ENCODE measurements around the gene ADARB2. TPM values are rescaled to one million over a fixed set of nuclear protein-coding genes. Genes with fewer than 3 reads are reported as not detected.

The ADARB2 gene
- total RNA-seq, 2 experiments from 2014 or later = 2.5 to 3.0 TPM

DNA sequence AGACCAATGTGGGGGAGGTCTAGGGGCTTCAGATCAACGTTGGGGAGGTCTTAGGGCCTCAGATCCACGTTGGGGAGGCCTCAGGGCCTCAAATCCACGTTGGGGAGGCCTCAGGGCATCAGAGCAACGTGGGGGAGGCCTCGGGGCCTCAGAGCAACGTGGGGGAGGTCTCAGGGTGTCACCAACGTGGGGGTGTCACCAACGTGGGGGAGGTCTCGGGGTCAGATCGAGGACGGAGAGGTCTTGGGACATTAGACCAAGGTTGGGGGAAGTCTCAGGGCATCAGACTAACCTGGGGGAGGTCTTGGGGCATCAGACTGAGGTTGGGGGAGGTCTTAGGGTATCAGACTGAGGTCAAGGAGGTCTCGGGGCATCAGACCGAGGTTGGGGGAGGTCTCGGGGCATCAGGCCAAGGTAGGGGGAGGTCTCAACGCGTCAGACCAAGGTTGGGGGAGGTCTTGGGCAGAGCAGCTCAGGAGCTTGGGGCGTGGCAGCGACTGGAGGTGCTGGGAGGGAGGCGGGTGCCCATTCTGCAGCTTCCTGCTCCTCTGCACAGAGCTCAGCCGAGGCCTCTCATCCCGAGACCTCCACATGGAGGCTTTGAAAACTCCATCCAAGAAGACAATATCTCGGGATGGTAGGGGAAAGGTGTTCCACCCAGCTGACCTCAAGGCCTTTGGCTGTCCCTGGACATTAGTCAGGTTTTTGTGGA is 521.3 kb downstream of the ADARB2 start:
- Mint-ChIP-seq H3K36me3 (ENCODE audit: low read depth) (no peaks in the 10 kb centered on the region), H3K4me1 (no peaks in the 10 kb centered on the region), H3K27ac (no peak overlapping the region), H3K4me3 (no peak overlapping the region), H3K27me3 (no peaks in the 10 kb centered on the region), H3K9me3 (no peaks in the 10 kb centered on the region)
- DNase-seq = no peak
- ChIA-PET POLR2A (no interaction called here), CTCF (no interaction called here)

GRCh38 chr10:1214882-1215540 is 522.3 kb downstream of the ADARB2 start:
- H3K36me3 Mint-ChIP-seq (ENCODE audit: low read depth) = no peaks in the 10 kb centered on the region
- H3K9me3 Mint-ChIP-seq = no peaks in the 10 kb centered on the region
- H3K4me3 Mint-ChIP-seq = no peak overlapping the region
- POLR2A ChIA-PET = no interaction called here
- no peak for DNase-seq
- no peak overlapping the region for H3K27ac Mint-ChIP-seq
- CTCF ChIA-PET = no interaction called here
- H3K4me1 Mint-ChIP-seq = no peaks in the 10 kb centered on the region
- H3K27me3 Mint-ChIP-seq = no peaks in the 10 kb centered on the region

DNA sequence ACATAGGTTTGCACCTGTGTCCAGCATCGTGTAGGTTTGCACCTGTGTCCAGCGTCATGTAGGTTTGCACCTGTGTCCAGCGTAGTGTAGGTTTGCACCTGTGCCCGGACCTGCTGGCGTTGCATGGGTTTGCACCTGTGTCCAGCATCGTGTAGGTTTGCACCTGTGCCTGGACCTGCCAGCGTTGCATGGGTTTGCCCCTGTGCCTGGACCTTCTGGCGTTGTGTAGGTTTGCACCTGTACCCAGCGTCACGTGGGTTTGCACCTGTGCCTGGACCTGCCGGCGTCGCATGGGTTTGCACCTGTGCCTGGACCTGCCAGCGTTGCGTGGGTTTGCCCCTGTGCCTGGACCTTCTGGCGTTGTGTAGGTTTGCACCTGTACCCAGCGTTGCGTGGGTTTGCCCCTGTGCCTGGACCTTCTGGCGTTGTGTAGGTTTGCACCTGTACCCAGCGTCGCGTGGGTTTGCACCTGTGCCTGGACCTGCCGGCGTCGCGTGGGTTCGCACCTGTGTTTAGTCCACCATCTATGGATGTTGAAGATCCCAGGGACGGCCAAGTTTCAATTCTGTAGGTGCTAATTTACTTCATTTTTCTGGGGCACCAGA is 523.2 kb downstream of the ADARB2 start:
- H3K27ac Mint-ChIP-seq = no peak overlapping the region
- H3K4me1 Mint-ChIP-seq = peaks cover 4% of the 10 kb centered on the region
- DNase-seq = no peak
- no peaks in the 10 kb centered on the region for H3K27me3 Mint-ChIP-seq
- no peak overlapping the region for H3K4me3 Mint-ChIP-seq
- ChIA-PET POLR2A (no interaction called here), CTCF (no interaction called here)
- no peaks in the 10 kb centered on the region for H3K36me3 Mint-ChIP-seq (ENCODE audit: low read depth)
- no peaks in the 10 kb centered on the region for H3K9me3 Mint-ChIP-seq

DNA sequence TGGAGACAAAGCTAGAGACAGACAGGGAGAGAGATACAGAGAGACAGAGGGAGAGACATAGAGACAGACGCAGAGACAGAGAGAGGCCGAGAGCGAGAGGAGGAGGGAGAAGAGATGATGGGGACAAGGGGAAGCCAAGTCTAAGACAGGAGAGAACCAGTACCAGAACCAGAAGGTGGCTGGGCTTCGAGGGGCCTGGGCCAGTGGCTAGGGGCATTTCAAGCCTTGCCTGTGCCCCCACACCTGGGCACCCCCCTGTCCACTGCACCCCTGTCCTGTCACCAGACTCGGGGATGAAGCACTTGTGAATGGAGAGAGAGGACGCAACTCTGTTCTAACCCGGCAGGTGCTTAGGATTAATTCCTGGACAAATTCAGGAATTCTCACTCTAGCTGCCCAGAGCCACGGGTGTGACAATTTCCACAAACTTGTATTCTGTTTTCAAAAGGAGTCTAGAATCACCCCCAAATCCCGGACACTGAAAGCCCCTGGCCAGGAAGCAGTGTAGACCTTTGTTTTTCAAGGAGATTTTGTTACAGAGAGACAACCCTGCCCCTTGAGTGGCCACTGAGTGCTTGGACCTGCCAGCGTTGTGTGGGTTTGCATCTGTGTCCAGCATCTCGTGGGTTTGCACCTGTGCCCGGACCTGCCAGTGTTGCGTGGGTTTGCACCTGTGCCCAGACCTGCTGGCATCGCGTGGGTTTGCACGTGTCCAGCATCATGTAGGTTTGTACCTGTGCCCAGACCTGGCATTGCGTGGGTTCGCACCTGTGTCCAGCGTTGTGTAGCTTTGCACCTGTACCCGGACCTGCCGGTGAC is 523.9 kb downstream of the ADARB2 start:
- ChIA-PET POLR2A (no interaction called here), CTCF (no interaction called here)
- H3K9me3 Mint-ChIP-seq = no peaks in the 10 kb centered on the region
- H3K36me3 Mint-ChIP-seq (ENCODE audit: low read depth) = no peaks in the 10 kb centered on the region
- H3K27ac Mint-ChIP-seq = no peak overlapping the region
- no peak overlapping the region for H3K4me3 Mint-ChIP-seq
- H3K27me3 Mint-ChIP-seq = no peaks in the 10 kb centered on the region
- no peak for DNase-seq
- peaks cover 4% of the 10 kb centered on the region for H3K4me1 Mint-ChIP-seq

DNA sequence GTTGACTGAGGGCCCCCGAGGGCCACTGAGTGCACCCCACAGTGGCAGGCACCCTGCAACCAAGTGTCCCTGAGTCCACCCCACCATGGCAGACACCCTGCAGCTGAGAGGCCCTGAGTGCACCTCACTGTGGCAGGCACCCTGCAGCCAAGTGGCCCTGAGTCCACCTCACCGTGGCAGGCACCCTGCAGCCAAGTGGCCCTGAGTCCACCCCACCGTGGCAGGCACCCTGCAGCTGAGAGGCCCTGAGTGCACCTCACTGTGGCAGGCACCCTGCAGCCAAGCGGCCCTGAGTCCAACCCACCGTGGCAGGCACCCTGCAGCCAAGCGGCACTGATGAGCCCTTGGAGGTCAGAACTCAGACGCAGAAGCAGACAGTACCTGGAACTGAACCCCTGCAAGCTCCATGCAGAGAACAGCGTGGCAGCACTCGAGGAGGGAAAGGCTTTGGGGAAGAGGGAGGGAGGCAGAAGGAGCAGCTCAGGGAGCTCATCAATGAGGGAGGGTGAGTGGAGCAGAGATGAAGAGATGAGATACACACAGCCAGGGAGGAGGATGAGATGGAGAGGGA is 524.7 kb downstream of the ADARB2 start:
- ChIA-PET CTCF (interaction anchor here (0.6 kb wide), 1 partner anchor 208 kb away, joined by 4 read pairs; no protein-coding TSS in a partner anchor), POLR2A (no interaction called here)
- no peaks in the 10 kb centered on the region for H3K27me3 Mint-ChIP-seq
- peaks cover 4% of the 10 kb centered on the region for H3K4me1 Mint-ChIP-seq
- H3K27ac Mint-ChIP-seq = no peak overlapping the region
- H3K4me3 Mint-ChIP-seq = no peak overlapping the region
- no peak for DNase-seq
- no peaks in the 10 kb centered on the region for H3K9me3 Mint-ChIP-seq
- H3K36me3 Mint-ChIP-seq (ENCODE audit: low read depth) = no peaks in the 10 kb centered on the region

DNA sequence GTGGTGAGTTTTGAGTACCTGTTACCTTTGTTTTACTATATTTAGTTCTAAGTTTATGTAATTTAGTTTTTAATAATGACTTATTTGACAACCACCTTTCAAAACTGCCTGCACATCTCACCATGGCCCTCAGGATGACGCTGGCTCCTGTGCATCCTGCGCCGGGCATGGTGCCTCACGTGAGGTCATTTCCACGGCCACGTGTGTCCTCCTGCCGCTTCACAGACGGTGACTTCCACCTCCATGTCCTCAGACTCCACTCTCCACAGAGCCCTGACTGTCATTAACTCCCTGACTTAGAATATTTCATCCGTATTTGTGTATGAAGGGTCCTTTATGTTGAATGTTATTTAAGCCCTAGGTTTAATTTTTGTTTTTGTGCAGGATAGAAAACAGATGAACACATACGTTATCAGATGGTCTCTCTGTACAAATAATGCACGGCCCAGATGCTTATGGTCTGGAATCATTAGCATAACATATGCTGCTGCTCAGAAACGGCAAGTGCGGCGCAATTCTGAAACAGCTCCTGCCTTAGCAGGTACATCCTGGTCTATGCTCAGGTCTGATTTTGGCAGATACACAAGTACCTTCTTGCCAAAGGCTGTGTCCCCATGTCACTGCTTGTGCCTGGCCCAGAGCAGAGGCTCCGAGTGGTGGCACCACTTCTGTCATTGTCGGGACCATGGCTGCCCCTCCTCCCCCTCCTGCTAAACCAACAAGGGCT is 525.3 kb downstream of the ADARB2 start:
- no peak overlapping the region for H3K4me3 Mint-ChIP-seq
- ChIA-PET CTCF (interaction anchor here (0.6 kb wide), 1 partner anchor 209 kb away, joined by 4 read pairs; no protein-coding TSS in a partner anchor), POLR2A (no interaction called here)
- H3K9me3 Mint-ChIP-seq = no peaks in the 10 kb centered on the region
- H3K36me3 Mint-ChIP-seq (ENCODE audit: low read depth) = no peaks in the 10 kb centered on the region
- no peak overlapping the region for H3K27ac Mint-ChIP-seq
- no peaks in the 10 kb centered on the region for H3K27me3 Mint-ChIP-seq
- peaks cover 4% of the 10 kb centered on the region for H3K4me1 Mint-ChIP-seq
- DNase-seq = no peak

- ChIA-PET POLR2A (no interaction called here), CTCF (no interaction called here)
- Mint-ChIP-seq H3K27ac (no peak overlapping the region), H3K4me1 (peaks cover 4% of the 10 kb centered on the region), H3K9me3 (no peaks in the 10 kb centered on the region), H3K36me3 (ENCODE audit: low read depth) (no peaks in the 10 kb centered on the region), H3K27me3 (no peaks in the 10 kb centered on the region), H3K4me3 (no peak overlapping the region)
- DNase-seq = no peak
These were observed 526.7 kb downstream of the ADARB2 start for GRCh38 chr10:1210667-1211066.

- POLR2A ChIA-PET = no interaction called here
- Mint-ChIP-seq H3K4me3 (no peak overlapping the region), H3K4me1 (peaks cover 4% of the 10 kb centered on the region), H3K9me3 (no peaks in the 10 kb centered on the region), H3K36me3 (ENCODE audit: low read depth) (no peaks in the 10 kb centered on the region), H3K27me3 (no peaks in the 10 kb centered on the region), H3K27ac (no peak overlapping the region)
- DNase-seq = no peak
- CTCF ChIA-PET = no interaction called here
These were observed 527.9 kb downstream of the ADARB2 start for GRCh38 chr10:1209355-1209979.

GRCh38 chr10:1208366-1209311 is 528.7 kb downstream of the ADARB2 start:
- H3K4me3 Mint-ChIP-seq = no peak overlapping the region
- CTCF ChIA-PET = no interaction called here
- H3K27ac Mint-ChIP-seq = no peak overlapping the region
- no peaks in the 10 kb centered on the region for H3K27me3 Mint-ChIP-seq
- no peaks in the 10 kb centered on the region for H3K36me3 Mint-ChIP-seq (ENCODE audit: low read depth)
- no peaks in the 10 kb centered on the region for H3K9me3 Mint-ChIP-seq
- peaks cover 4% of the 10 kb centered on the region for H3K4me1 Mint-ChIP-seq
- no peak for DNase-seq
- POLR2A ChIA-PET = no interaction called here

DNA sequence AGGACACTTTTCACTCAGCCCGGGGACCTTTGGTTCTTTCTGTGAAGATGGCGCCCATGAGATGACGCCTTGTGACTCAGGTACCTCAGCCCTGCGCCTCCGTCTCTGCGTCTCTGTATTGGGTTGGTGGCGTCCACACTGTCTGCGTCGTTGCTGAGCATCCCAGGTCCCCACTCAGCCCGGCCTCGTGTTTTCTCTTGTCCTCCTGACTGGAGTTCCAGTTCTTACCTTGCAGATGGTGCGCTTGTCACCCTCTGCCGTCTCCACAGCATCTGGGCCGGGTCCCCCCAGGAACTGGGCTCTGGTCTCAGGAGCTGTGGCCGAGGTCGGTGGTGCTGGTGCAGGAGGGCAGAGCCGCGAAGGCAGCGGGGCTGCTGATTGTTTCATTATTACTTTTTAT is 530.7 kb downstream of the ADARB2 start:
- Mint-ChIP-seq H3K27ac (no peak overlapping the region), H3K9me3 (no peaks in the 10 kb centered on the region), H3K4me3 (no peak overlapping the region), H3K36me3 (ENCODE audit: low read depth) (no peaks in the 10 kb centered on the region), H3K27me3 (no peaks in the 10 kb centered on the region), H3K4me1 (peaks cover 4% of the 10 kb centered on the region)
- no peak for DNase-seq
- POLR2A ChIA-PET = no interaction called here
- CTCF ChIA-PET = no interaction called here

- no peaks in the 10 kb centered on the region for H3K9me3 Mint-ChIP-seq
- H3K4me1 Mint-ChIP-seq = peaks cover 4% of the 10 kb centered on the region
- H3K4me3 Mint-ChIP-seq = no peak overlapping the region
- no peaks in the 10 kb centered on the region for H3K36me3 Mint-ChIP-seq (ENCODE audit: low read depth)
- CTCF ChIA-PET = no interaction called here
- no peaks in the 10 kb centered on the region for H3K27me3 Mint-ChIP-seq
- DNase-seq = no peak
- no peak overlapping the region for H3K27ac Mint-ChIP-seq
- POLR2A ChIA-PET = no interaction called here
These were observed 531.2 kb downstream of the ADARB2 start for GRCh38 chr10:1206101-1206500.
